NOMO-1 (cell line): ENCODE measurements around the gene LYPD4.
"Not testable (repeated sequence)": the region's sequence is repeated elsewhere in the genome, so short reads cannot be mapped to it uniquely, and the experiment has no call there.

Experiments
- DNase-seq, 2 experiments: peaks; one replicate each; lab custom pipeline; 2025; ENCODE audit not compliant: unreplicated experiment in 2 of 2; lab: John Stamatoyannopoulos, UW

Gene LYPD4

GRCh38 chr19:41875973-41876372 lies 31.5 kb upstream of the LYPD4 start:
- not testable (repeated sequence) for DNase-seq

DNA sequence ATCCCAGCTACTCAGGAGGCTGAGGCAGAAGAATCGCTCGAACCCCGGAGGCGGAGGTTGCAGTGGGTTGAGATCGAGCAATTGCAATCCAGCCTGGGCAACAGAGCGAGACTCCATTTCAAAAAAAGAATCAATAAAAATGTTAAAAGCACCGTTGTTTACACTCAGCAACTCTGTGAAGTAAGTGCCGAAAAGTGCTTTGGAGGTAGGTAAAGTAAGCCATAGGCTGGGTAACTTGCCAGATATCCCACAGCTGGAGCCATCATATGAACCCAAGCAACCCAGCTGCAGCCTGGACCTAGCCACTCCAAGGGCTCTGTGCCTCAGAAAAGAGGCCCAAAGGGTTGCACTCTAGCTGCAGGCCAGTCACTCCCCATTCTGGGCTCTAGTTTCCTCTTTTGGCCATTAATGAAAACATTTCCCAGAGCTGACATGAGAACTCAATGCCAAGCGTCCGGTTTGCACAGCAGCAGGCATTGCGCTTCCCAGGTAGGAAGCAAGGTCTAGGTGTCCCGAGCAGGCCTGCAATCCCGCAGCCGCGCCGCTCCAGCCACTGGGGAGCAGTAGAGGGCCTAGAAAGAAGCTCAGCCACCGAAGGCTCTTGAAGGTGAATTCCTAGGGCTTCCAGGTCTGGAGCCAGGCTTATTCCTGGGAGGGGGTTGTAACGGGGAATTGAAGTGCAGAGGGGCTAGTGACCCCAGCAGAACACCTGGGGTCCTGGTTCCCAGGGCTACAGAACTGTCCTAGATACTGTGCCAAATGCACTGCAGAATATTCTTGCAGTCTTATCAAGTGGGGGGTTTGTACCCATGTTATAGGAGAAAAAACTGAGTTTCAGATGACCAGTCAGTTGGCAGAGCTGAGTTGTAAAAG lies 28.5 kb upstream of the LYPD4 start:
- peak; percentile 25 to 57 for DNase-seq

DNA sequence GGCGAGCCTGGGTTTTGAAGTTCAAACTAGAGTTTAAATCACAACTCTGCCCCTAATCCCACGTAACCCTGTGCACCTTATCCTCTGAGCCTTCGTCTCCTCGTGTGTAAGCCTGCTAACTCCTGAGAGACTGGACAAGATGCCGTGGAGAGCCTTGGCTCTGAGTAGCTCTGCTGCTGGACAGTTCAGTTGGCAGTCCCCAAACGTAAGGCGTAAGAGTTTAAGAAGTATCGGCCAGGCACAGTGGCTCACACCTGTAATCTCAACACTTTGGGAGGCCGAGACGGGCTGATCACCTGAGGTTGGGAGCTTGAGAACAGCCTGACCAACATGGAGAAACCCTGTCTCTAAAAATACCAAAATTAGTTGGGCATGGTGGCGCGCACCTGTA lies 27.9 kb upstream of the LYPD4 start:
- DNase-seq: no peak

- DNase-seq: peak; percentile 40 to 49
Measured at GRCh38 chr19:41871573-41872383, 27.3 kb upstream of the LYPD4 start.

DNA sequence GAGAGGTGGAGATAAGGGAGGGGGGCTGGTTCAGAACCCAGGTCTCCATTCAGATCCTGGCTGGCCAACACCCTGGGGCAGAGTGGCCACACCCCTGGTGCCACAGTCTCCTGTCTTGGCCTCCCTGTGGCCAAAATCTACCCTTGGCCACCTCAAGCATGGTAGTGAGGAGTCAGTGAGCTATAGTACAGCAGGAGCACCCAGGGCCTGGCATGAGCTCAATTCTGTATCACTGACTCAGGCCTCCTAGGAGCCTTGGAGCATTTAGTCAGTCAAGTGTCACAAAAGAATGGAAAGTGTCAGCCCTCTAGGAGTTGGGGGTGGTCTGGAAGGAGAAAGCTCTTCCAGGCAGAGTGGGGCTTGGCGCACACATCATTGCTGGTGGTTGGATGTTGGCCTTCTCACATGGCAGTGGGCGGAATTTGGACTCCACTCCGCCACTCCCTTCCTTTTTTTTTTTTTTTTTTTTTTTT lies 26.0 kb upstream of the LYPD4 start:
- no peak for DNase-seq

GRCh38 chr19:41869374-41869955 lies 25.0 kb upstream of the LYPD4 start:
- no peak for DNase-seq

DNA sequence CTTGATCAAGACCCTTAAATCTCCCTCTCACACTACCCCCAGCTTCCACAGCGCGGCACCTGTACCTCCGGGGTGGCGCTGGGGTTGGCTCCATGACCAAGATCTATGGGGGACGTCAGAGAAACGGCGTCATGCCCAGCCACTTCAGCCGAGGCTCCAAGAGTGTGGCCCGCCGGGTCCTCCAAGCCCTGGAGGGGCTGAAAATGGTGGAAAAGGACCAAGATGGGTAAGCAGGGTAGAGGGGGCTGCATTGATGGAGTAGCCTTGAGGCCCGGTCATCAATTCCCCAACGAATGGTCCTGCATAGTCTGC lies 24.5 kb upstream of the LYPD4 start:
- DNase-seq: no peak

DNA sequence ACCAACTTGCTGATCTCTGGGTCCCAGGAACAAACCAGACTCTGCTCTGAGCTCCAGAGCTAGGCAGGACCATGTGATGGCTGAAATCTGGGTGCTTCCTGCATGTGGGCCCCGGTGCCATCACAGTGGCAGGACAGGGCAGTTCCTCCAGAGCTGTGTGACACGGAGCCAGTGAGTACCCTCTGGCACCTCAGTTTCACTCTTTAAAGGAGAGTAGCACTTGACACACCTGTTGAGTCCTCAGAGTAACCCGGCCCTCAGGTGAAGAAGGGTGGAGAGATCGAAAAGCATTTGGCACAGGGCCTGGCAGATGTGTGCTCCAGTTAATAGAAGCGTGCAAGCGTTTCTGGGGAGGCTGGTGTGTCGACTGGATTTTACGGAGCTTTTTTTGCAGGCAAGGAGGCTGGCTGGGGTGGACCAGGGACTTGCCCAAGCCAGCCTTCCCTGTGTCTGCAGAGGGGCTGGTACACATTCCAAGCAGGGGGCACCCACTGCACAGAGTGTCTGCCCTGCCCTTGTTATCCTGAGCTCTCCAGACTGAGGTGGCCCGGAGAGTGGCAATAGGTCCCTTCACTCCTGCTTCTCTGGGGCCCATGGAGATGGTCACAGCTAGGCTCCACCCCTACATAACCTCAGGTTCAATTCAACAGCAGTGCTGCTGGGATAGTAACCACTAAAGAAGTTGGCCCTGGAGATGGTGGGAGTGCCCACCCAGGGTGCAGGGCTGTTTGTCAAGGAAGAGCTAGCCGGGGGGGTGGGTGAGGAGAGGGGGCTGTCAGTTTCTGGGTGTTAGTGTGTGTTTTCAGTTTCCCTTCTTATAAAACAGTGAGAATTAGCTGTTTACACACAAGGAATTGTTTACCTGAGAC lies 23.9 kb upstream of the LYPD4 start:
- no peak for DNase-seq

GRCh38 chr19:41866284-41866683 lies 21.8 kb upstream of the LYPD4 start:
- DNase-seq: no peak

DNA sequence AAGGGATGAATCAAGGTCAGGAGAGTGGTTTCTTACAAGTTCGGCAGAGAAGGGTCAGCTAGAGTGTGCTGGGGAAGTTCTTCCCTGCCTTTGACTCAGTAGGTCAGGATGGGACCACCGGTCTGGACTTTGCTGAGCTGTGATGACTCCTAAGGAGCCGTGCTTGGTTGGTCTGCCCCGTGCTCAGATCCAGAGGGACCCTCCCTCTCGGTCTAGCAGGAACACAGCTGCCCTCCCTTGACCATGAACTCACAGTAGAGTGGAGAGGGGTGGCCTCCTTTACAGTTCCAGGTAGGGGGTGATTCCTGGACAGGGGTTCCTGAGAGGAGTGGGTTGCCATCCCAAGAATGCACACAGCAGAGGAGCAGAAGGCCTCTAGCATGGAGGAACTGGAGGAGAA lies 19.9 kb upstream of the LYPD4 start:
- no peak for DNase-seq

GRCh38 chr19:41863209-41863931 lies 18.9 kb upstream of the LYPD4 start:
- DNase-seq: peak in 1 of 2 experiments; percentile 33

DNA sequence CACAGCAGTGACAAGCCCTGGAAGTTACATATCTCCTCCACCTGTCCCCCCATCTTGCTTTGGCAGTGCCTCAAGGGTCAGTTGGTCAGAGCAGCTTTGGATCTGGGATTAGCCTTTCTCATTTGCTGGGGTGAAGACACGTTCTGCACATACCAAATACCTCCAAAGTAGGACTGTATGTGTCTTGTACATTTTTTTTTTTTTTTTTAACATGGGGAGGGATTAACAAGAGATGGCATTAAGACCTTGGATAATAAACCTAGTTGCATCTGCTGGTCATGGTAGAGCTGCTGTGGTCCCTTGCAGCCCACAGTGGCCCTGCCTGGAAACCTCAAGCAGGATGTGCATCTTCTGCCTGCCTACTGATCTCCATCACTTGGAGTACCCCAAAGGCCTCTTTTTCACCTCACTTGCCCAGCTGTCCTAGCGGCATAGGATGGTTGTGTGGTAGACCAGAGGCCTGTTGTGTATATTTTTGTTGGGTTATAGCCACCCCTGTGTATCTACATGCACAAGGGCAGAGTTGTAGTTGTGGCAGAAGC lies 18.0 kb upstream of the LYPD4 start:
- no peak for DNase-seq

GRCh38 chr19:41861846-41862245 lies 17.4 kb upstream of the LYPD4 start:
- DNase-seq: no peak

DNA sequence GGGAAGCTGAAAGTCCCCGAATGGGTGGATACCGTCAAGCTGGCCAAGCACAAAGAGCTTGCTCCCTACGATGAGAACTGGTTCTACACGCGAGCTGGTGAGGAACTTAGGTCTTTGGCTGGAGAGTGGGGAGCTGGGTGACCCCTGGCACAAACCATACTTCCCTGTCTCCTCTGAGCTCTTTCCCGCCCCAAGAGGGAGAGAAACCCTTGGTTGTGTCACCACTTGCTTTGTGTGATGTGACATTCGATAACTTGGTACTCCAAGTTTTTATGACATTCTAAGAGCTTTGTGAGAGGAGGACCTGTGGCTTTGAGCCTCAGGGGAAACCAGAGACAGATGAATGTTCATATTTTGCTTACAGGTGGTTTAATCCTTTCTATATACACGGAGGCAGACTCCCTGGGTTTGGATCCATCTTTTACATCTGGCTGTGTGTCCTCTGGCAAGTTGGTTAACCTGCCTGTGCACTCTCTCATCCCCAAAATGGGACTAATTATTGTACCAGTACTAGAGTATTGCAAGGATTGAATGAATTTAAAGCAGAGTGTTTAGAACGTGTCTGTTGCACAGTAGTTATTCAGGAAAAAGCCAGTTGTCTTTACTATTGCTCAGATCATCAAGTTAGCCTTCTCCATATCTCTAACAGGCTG lies 16.8 kb upstream of the LYPD4 start:
- peak; percentile 10 to 29 for DNase-seq

GRCh38 chr19:41860419-41861115 lies 16.1 kb upstream of the LYPD4 start:
- peak in 1 of 2 experiments; percentile 24 for DNase-seq

- DNase-seq: peak; percentile 96
Measured at GRCh38 chr19:41859618-41860418, 15.3 kb upstream of the LYPD4 start, which contains the start of gene RPS19. Gene RPS19, plus strand, starts transcription at chr19:41860255. Its CDS starts 520 bp downstream, at chr19:41860775.

- no peak for DNase-seq
Measured at GRCh38 chr19:41859213-41859617, 14.7 kb upstream of the LYPD4 start.

DNA sequence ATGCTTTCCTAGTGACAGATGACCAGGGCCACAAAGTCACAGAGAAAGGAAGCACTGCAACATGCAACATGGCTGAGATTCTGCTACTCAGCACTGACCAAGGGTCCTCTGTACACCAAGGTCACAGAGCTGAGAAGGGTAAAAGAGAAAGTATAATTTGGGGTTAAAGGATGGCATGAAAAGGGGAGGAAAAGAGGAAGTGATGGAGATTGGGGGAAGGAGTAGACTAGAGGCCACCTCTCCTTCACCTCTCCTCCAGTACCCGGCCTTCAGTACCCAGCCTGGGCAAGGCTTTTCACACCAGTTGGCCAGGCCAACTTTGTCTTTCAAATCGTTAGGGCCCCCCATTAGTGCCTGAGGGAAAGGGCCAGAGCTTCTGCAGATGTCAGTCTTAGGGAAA lies 9.3 kb upstream of the LYPD4 start:
- no peak for DNase-seq
